Panc1 (cell line): Measurements from ENCODE around the gene LMAN2. TPM values are rescaled to one million over a fixed set of nuclear protein-coding genes. Genes with fewer than 3 reads are reported as not detected.

Experiments
- ATAC-seq: fragments of 200-7000 bp; cut with Tn5 transposase; 2 replicates; pipeline ENCODE4 v1.9.1; 2020; ENCODE audit warnings: mild to moderate bottlenecking, moderate library complexity
- BruUV-seq: library from RNA; stranded (reverse); fragments of 400-500 nt; replicated peaks from 2 replicates; lab custom pipeline; 2021; lab: Mats Ljungman, UMichigan
- CTCF ChIA-PET: fragments of 300-600 bp; sonication (Branson Sonifier 250); formaldehyde crosslinking; loops from one replicate; lab custom pipeline; 2022; ENCODE audit warnings: antibody characterized with exemption; lab: Charles Lee
- POLR2A ChIA-PET: fragments of 300-600 bp; sonication (Branson Sonifier 250); formaldehyde crosslinking; loops from one replicate; lab custom pipeline; 2022; ENCODE audit warnings: antibody characterized with exemption; lab: Charles Lee
- DNase-seq: peaks from one replicate; pipeline ENCODE4 v3.0.0-alpha.2; 2010; ENCODE audit warnings: low read depth, low spot score
- H3K27ac ChIP-seq: 2 replicates; pipeline ENCODE4 v1.5.1; 2011; ENCODE audit warnings: mild to moderate bottlenecking, low read length, inconsistent platforms
- H3K27me3 ChIP-seq: fragments of 200-500 bp; sonication (Bioruptor generic); 2 replicates; pipeline ENCODE4 v1.6.0; 2014; ENCODE audit warnings: low read length, inconsistent platforms; ENCODE audit not compliant: control insufficient read depth, insufficient read depth
- H3K36me3 ChIP-seq: fragments of 200-500 bp; sonication (Bioruptor generic); 2 replicates; pipeline ENCODE4 v1.5.1; 2014; ENCODE audit warnings: inconsistent platforms, mild to moderate bottlenecking, low read length, moderate library complexity; ENCODE audit not compliant: control insufficient read depth, insufficient read depth
- H3K4me1 ChIP-seq: 2 replicates; pipeline ENCODE4 v1.5.1; 2011; ENCODE audit warnings: inconsistent platforms, mild to moderate bottlenecking, low read length, moderate library complexity; ENCODE audit not compliant: control insufficient read depth, insufficient read depth
- H3K4me3 ChIP-seq, 2 experiments: 2 replicates each; pipeline ENCODE4 v1.5.1; 2011 to 2012; ENCODE audit warnings: low read depth in 2 of 2, low read length in 2 of 2, mild to moderate bottlenecking in 2 of 2, inconsistent platforms in 1 of 2, moderate library complexity in 1 of 2
- H3K9me3 ChIP-seq: fragments of 200-500 bp; sonication (Bioruptor generic); 2 replicates; pipeline ENCODE4 v1.5.1; 2014; ENCODE audit warnings: low read depth, mild to moderate bottlenecking, inconsistent platforms, low read length, moderate library complexity; ENCODE audit not compliant: control insufficient read depth, insufficient read depth
- CTCF ChIP-seq: fragments of 450-650 bp; IDR thresholded peaks from 2 replicates; pipeline ENCODE4 v1.5.1; 2017; ENCODE audit warnings: mild to moderate bottlenecking
- POLR2AphosphoS5 ChIP-seq: IDR thresholded peaks from 2 replicates; pipeline ENCODE4 v1.6.1; 2012; ENCODE audit warnings: mild to moderate bottlenecking, low read depth, low read length, moderate library complexity
- REST ChIP-seq, 2 experiments: IDR thresholded peaks; 2 replicates each; pipeline ENCODE4 v1.6.1; 2011 to 2012; ENCODE audit warnings: low read depth in 2 of 2, control low read depth in 1 of 2, low read length in 1 of 2, mild to moderate bottlenecking in 1 of 2, moderate library complexity in 1 of 2; ENCODE audit not compliant: insufficient read depth in 1 of 2
- SIN3A ChIP-seq: IDR thresholded peaks from 2 replicates; pipeline ENCODE4 v1.6.1; 2012; ENCODE audit warnings: low read depth, mild to moderate bottlenecking, low read length, moderate library complexity, borderline replicate concordance; ENCODE audit not compliant: insufficient read depth
- TCF7L2 ChIP-seq: IDR thresholded peaks from 2 replicates; pipeline ENCODE4 v1.6.1; 2011; ENCODE audit warnings: mild to moderate bottlenecking, low read depth, low read length, inconsistent platforms
- in situ Hi-C: cut with HindIII; loops from 2 replicates; pipeline ENCODE4 v1.10.0; 2016; ENCODE audit warnings: low sequenced_read_pairs, low pct_unique_long_range_greater_than_20kb
- intact Hi-C: fragments of 100-400 bp; cut with micrococcal nuclease; formaldehyde crosslinking; loops from one replicate; pipeline ENCODE4 v1.10.0; 2022; ENCODE audit not compliant: unreplicated experiment
- total RNA-seq: library from RNA; stranded (reverse); gene quantifications from one replicate; pipeline ENCODE4 v1.2.1, GENCODE V29; 2021; ENCODE audit not compliant: unreplicated experiment

LMAN2 gene
- total RNA-seq, 1 experiment from 2014 or later = 140 TPM

- ATAC-seq = no peak
- no peak overlapping the region for H3K27ac ChIP-seq
- in situ Hi-C loops (no loop called here), intact Hi-C loops (no loop called here)
- no peak for DNase-seq
- no peak for TF ChIP-seq POLR2AphosphoS5
- no peak for TF ChIP-seq REST (IDR thresholded peaks at IDR 0.05; ENCODE audit: insufficient read depth in 1 of 2, low read depth in 2 of 2, low read length in 1 of 2)
- TF ChIP-seq TCF7L2 = no peak
- TF ChIP-seq CTCF = no peak
- TF ChIP-seq SIN3A = no peak
- H3K36me3 ChIP-seq = peaks cover 10% of the 10 kb centered on the region
- no TSS peak for BruUV-seq
- H3K4me3 ChIP-seq = no peak overlapping the region
- POLR2A ChIA-PET = no interaction called here
- H3K27me3 ChIP-seq = no peaks in the 10 kb centered on the region
- H3K9me3 ChIP-seq = no peaks in the 10 kb centered on the region
- CTCF ChIA-PET = no interaction called here
- H3K4me1 ChIP-seq = no peaks in the 10 kb centered on the region
These were observed 17.3 kb downstream of the LMAN2 start for GRCh38 chr5:177334155-177334551.

GRCh38 chr5:177333420-177334154 is 17.9 kb downstream of the LMAN2 start:
- intact Hi-C loops = no loop called here

More at GRCh38 chr5:177333420-177334154, 17.9 kb downstream of the LMAN2 start:
- POLR2A ChIA-PET = interaction anchor here (0.6 kb wide), 1 partner anchor 50 kb away, joined by 3 read pairs; no protein-coding TSS in a partner anchor
- ATAC-seq = no peak
- H3K4me1 ChIP-seq = no peaks in the 10 kb centered on the region
- CTCF ChIA-PET = interaction anchor here (1.4 kb wide), 1 partner anchor 15 kb away, joined by 4 read pairs; no protein-coding TSS in a partner anchor
- DNase-seq = no peak
- peaks cover 10% of the 10 kb centered on the region for H3K36me3 ChIP-seq
- TF ChIP-seq SIN3A (no peak), CTCF (no peak), POLR2AphosphoS5 (no peak), TCF7L2 (no peak), REST (IDR thresholded peaks at IDR 0.05; ENCODE audit: insufficient read depth in 1 of 2, low read depth in 2 of 2, low read length in 1 of 2) (no peak)
- BruUV-seq = no TSS peak
- H3K27me3 ChIP-seq = no peaks in the 10 kb centered on the region
- no peak overlapping the region for H3K4me3 ChIP-seq
- no peaks in the 10 kb centered on the region for H3K9me3 ChIP-seq
- no peak overlapping the region for H3K27ac ChIP-seq
- in situ Hi-C loops = no loop called here
